ENCODE data around the gene TLR8.

DNA sequence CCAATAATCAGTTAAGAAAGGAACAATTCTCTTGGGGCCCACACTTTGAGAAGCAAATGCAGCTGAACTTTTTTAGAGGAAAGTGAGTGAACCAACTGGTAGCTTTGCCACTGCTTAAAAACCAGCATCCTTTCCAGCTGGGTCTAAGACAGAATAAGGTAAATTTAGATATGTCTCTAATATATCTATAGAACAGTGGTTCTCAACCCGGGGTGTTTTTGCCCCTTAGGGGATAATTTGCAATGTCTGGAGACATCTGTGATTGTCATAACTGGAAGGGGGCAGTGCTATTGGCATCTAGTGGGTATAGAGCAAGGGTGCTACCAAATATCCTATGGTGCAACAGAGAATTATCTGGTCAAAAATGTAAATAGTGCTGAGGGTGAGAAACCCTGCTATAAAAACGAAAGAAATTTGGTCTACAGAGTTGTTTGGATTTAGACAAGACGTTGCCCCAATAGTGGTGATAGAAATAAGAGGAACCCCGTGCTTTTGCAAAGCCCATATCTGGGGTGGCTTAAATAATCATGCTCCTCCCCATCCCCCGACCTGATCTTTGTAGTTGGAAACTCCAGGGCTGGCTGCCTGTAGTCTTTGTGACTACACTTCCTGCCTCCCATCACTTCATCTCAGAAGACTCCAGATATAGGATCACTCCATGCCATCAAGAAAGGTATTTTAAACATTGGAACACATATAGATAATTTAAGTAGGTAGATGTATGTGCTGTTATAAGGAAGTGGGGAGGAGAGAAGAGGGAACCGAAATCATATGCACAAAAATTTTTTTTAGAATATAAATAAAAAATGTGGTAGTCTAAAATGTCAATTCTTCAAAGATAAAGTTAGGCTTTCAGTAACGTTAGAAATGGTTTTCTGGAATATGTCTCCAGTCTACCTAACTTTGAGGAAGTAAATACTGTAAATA is 39.7 kb upstream of the TLR8 start, which contains the start of gene TLR7:
- TF ChIP-seq, protein P1, sequence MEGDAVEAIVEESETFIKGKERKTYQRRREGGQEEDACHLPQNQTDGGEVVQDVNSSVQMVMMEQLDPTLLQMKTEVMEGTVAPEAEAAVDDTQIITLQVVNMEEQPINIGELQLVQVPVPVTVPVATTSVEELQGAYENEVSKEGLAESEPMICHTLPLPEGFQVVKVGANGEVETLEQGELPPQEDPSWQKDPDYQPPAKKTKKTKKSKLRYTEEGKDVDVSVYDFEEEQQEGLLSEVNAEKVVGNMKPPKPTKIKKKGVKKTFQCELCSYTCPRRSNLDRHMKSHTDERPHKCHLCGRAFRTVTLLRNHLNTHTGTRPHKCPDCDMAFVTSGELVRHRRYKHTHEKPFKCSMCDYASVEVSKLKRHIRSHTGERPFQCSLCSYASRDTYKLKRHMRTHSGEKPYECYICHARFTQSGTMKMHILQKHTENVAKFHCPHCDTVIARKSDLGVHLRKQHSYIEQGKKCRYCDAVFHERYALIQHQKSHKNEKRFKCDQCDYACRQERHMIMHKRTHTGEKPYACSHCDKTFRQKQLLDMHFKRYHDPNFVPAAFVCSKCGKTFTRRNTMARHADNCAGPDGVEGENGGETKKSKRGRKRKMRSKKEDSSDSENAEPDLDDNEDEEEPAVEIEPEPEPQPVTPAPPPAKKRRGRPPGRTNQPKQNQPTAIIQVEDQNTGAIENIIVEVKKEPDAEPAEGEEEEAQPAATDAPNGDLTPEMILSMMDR (IDR thresholded peaks at IDR 0.05) = no peak
- TF ChIP-seq POLR2A (IDR thresholded peaks at IDR 0.05) = no peak
